HG02588 (cell line): ENCODE results near the gene CREBL2.
A peak's percentile ranks its signal among the peaks of the same experiment; 100 is the strongest.

Experiments
- ATAC-seq: cut with Tn5 transposase; IDR thresholded peaks from one replicate; pipeline ENCODE4 v1.9.1; 2021; ENCODE audit warnings: mild to moderate bottlenecking, moderate library complexity; ENCODE audit not compliant: unreplicated experiment

The CREBL2 gene

GRCh38 chr12:12671850-12672660 lies 60.4 kb downstream of the CREBL2 start:
- ATAC-seq: no peak

- ATAC-seq: peak; percentile 64
Measured at GRCh38 chr12:12673296-12673695, 61.6 kb downstream of the CREBL2 start.

- no peak for ATAC-seq
Measured at GRCh38 chr12:12676605-12677004, 64.9 kb downstream of the CREBL2 start.

DNA sequence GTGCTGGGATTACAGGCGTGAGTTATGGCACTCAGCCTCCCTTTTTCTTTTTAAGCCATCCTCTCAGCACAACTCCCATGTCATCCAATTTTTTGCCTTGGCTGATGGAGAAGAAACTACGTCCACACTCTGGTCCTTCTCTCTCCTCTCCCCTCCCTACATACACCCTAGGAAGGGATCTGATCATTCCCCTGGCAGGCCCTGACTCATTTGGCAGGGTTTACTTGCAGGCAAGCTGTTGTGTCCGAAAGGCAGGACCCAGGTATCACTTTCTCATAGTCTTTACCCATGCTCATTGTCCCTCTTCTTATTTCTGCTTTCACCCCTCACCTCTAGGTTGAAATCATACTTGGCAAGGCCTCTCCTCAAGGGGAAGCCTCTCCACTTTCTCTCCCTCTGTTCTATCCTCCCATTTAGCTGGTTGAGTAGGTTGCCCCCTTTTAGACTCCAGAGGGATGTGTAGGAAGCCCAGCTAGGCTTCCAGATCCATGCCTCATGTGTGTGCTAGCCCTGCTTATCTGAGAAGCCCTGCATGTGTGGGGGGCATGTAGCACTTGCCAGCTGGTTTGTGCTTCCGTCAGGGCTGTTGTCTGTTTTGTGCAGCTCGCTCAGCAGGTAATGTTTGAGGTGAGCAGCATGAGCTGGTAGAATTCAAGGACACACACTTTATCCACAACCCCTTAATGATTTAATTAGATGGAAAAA lies 69.5 kb downstream of the CREBL2 start:
- no peak for ATAC-seq

DNA sequence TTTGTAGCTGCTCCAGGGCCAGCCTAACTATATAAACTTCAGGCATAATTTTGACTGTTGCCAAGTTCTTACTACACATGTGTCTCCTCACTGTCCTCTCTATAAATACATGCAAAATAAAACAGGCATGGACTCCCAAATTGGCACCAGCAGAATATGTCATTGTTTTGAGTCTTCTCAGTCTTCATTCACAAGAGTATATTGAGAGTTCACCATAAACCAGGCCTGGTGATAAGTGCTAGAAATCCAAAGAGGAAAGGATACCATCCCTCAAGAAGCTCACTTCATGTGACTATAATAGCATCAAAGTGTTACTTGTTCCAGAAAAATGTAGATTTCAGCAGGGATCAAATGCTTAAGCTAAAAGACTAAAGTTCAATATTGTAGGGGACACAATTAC lies 70.6 kb downstream of the CREBL2 start:
- ATAC-seq: no peak

- ATAC-seq: no peak
Measured at GRCh38 chr12:12683136-12683697, 71.5 kb downstream of the CREBL2 start.

DNA sequence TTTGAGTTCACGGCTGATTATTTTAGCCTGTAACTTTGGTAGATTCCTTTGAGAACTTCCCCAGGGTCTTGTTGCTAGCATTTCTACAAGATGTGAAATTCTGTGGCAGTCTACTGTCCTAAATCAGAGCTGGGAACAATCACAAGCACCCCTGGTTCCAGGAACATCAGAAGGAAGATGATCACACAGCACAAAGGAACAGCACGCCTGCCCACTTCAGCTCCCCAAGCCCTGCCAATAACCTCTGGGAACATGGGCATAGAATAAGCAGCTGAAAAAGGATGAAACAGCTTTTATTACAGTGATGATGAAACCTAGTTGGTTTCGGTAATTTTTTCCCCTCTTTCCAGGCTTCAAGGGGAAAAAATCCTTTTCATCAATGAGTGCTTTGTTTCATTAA lies 72.0 kb downstream of the CREBL2 start:
- ATAC-seq: no peak

DNA sequence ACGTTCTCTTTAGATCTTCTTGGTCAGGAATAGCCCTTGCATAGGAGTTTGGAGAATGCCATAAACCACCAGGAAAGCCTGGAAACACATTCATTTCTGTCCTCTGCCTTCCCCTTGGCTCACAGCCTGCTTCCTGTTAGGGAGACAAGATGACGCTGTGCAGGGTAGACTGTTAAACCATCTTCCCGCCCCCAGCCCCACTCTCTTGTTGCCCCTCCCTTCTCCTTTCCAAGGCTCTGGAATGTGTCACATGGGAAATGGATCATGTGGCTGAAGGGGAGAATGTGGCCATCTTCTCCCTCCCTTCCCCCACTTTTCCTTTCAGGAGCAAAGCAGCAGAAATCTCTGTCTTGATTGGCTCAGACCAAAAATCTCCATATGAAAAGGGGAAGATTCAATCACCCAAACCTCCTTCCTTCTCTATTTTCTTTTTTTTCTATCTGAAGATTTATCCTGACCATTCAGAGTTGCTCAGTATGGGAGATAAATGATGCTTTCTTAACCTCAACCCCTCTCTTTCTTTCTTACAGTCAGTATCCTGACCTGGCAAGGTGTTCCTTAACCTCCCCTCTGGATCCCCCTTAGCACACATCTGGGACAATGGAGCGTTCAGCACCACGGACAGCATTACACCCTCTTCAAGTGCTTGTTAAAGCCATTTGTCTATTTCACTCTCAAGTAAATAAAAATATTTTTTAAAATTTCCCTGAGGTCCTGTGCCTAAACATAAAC lies 72.9 kb downstream of the CREBL2 start:
- no peak for ATAC-seq

GRCh38 chr12:12685305-12685704 lies 73.6 kb downstream of the CREBL2 start:
- ATAC-seq: no peak

DNA sequence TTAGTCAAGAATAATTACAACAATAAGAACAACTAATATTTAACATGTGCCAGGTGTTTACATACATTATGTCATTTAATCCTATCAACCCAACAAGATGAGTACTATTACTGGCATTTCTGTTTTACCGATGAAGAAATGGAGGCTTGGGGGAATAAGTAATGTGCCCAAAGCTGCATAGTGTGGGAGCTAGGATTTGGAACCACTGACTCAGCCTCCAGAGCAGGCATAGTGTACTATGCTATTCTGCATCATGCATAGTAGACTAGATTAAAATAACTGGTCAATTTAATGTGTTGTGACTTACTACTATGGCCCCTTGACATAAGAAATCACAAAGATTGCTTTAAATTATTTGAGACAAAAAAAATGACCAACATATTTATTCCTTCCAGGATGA lies 74.8 kb downstream of the CREBL2 start:
- ATAC-seq: no peak

DNA sequence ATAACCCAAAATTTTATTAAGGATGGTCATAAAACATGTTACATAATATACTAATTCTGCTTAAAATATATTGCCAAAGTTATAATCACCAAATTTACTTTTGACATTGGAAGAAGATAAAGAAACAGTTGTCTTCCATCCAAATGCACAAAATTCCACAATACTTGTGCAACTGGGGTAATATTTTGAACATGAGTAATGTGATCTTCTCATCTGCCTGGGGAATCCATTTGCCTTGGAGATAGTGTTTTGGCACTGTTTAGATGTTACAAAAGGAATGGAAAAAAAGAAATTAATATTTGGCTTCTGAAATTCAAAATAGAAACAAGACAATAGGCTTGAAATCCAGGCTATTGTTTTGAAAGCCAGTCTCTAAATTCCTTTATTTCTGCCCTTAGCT lies 75.2 kb downstream of the CREBL2 start:
- no peak for ATAC-seq

DNA sequence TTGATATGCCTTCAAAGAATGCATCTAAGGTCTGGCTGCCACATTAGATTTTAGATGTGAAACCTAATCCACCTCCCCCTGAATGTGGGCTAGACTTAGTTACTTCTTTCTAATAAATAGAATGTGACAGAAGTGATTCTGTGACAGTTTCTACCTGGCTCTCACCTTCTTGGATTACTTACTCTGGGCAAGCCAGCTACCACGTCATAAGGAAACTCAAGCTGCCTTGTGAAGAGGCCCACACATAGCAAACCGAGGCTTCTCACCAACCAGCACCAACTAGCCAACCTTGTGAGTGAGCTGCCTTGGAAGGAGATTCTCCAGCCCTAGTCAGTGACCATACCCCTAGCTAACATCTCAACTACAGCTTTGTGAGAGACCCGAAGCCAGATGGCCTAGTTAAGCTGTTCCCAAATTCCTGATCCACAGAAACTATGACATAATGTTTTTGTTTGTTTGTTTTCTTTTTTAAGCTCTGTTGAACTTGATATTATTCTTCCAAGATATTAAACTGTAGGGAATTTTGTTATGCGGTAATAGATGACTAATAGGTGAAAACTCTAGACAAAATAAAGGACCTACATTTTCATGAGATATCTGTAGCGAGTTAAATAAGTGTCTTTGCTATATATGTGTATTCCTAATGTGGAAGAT lies 78.1 kb downstream of the CREBL2 start:
- no peak for ATAC-seq

- peak; percentile 32 for ATAC-seq
Measured at GRCh38 chr12:12691549-12691948, 79.9 kb downstream of the CREBL2 start.

DNA sequence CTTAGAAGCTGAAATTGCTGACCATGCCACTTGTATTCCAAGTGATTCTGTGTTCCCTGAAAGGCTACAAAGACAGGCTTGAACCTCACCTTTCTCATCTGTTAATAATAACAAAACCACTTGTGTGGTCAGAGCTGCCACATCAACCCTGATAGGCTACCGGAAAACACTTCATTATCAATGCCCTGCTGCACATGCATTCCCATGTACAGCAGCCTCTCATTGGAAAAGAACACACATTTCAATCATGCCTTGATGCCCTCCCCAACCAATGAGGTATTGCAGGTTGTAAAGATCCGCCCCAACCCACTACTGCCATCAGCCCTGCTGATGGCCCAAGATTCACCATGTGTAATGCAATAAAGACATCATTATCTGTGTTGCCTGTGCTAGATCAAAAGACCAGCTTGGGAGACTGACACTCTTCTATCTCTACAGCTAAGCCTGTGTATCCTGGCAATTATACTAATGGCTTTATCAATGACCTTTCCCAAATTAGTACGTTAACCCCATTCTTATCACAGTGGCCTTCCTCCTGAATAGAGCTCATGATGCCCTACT lies 81.5 kb downstream of the CREBL2 start:
- ATAC-seq: no peak
